Upper lobe of left lung (tissue), 6 donors: ENCODE data around the gene ITPR1. TPM values are rescaled to one million over a fixed set of nuclear protein-coding genes. Genes with fewer than 3 reads are reported as not detected.

ENCODE experiments used
- ATAC-seq, 2 donors: fragments of 200-7000 bp; cut with Tn5 transposase; one replicate each; pipeline ENCODE4 v1.9.1; 2022; ENCODE audit warnings: mild to moderate bottlenecking in 2 of 2, moderate library complexity in 2 of 2; ENCODE audit not compliant: low FRiP score in 2 of 2
- DNase-seq, 2 donors: peaks; one replicate each; pipeline ENCODE4 v3.0.0-alpha.2; 2019 to 2020
- H3K27ac ChIP-seq, 4 donors: fragments of 200-600 bp; sonication (generic); one replicate each; pipeline ENCODE4 v1.5.1; 2016 to 2019
- H3K27me3 ChIP-seq, 4 donors: fragments of 200-600 bp; sonication (generic); one replicate each; pipeline ENCODE4 v1.5.1; 2017 to 2019
- H3K36me3 ChIP-seq, 4 donors: fragments of 200-600 bp; sonication (generic); one replicate each; pipeline ENCODE4 v1.5.1; 2016 to 2019
- H3K4me1 ChIP-seq, 4 donors: fragments of 200-600 bp; sonication (generic); one replicate each; pipeline ENCODE4 v1.5.1; 2018 to 2019
- H3K4me3 ChIP-seq, 4 donors: fragments of 200-600 bp; sonication (generic); one replicate each; pipeline ENCODE4 v1.5.1; 2017 to 2019; ENCODE audit warnings: mild to moderate bottlenecking in 2 of 4, moderate library complexity in 1 of 4
- H3K9me3 ChIP-seq, 4 donors: fragments of 200-600 bp; sonication (generic); one replicate each; pipeline ENCODE4 v1.5.1; 2018 to 2019
- EP300 ChIP-seq, 4 donors: sonication (generic); formaldehyde crosslinking; IDR thresholded peaks; one replicate each; pipeline ENCODE4 v1.5.1; 2017; ENCODE audit warnings: antibody characterized with exemption in 4 of 4, control low read depth in 2 of 4
- POLR2A ChIP-seq, 4 donors: fragments of 450-650 bp; IDR thresholded peaks; one replicate each; pipeline ENCODE4 v1.5.1; 2016 to 2017; ENCODE audit warnings: antibody characterized with exemption in 4 of 4, mild to moderate bottlenecking in 2 of 4
- POLR2AphosphoS5 ChIP-seq, 2 donors: sonication (generic); formaldehyde crosslinking; IDR thresholded peaks; one replicate each; pipeline ENCODE4 v1.5.1; 2017; ENCODE audit warnings: antibody characterized with exemption in 2 of 2
- WGBS, 2 donors: methylation state at CpG; one replicate each; pipeline ENCODE4 v1.1.5; 2017 to 2018; 5-methylcytosine and 5-hydroxymethylcytosine counted together
- total RNA-seq, 6 donors: library from RNA; depleted of rRNA in 4 of 6; stranded (reverse); fragments of >200 nt in 4 of 6; gene quantifications; one replicate each; pipeline versions ENCODE4 v1.1.0 to v1.2.1, GENCODE V29; 2016 to 2021
- TF ChIP-seq, protein P1 (sequence below), 6 experiments: fragments of 450-650 bp in 4 of 6; fragments of 200-600 bp in 2 of 6; sonication (generic) in 2 of 6; IDR thresholded peaks; one replicate each; pipeline ENCODE4 v1.5.1; 2016 to 2019; ENCODE audit warnings: antibody characterized with exemption in 6 of 6
- donor health status: DM: no; HTN: no; CAD: no; lungs with moderate emphysema.
- donor health status: DM: no; HTN: yes; CAD: no; lungs with severe emphysema.

Gene ITPR1
- total RNA-seq, 6 donors from 2014 or later: 55.5 to 136 (median 66.2) TPM

DNA sequence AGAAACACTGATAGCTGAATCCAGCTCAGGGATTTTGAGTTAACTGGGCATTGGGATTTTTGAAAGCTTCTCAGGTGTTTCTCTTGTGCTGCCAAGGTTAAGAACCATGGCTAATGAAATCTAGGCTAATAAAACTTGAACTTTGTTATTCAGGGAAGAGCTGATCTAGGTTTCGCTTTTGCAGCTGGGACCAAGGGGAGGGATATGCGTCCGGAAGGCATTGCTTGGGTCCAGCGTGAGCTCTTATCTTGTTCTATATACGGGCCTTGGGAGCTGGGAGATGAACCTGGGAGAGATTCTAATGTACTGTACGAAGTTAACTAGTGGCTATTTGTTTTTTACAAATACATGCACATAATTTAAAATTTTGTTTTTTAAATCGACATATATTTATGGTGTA lies 29.8 kb downstream of the ITPR1 start:
- no peak overlapping the region for H3K4me3 ChIP-seq
- peaks cover 0 to 5% (median 0%) of the 10 kb centered on the region in 4 donors for H3K36me3 ChIP-seq
- TF ChIP-seq, protein P1, sequence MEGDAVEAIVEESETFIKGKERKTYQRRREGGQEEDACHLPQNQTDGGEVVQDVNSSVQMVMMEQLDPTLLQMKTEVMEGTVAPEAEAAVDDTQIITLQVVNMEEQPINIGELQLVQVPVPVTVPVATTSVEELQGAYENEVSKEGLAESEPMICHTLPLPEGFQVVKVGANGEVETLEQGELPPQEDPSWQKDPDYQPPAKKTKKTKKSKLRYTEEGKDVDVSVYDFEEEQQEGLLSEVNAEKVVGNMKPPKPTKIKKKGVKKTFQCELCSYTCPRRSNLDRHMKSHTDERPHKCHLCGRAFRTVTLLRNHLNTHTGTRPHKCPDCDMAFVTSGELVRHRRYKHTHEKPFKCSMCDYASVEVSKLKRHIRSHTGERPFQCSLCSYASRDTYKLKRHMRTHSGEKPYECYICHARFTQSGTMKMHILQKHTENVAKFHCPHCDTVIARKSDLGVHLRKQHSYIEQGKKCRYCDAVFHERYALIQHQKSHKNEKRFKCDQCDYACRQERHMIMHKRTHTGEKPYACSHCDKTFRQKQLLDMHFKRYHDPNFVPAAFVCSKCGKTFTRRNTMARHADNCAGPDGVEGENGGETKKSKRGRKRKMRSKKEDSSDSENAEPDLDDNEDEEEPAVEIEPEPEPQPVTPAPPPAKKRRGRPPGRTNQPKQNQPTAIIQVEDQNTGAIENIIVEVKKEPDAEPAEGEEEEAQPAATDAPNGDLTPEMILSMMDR (IDR thresholded peaks at IDR 0.05): no peak
- no peak for TF ChIP-seq POLR2AphosphoS5 (IDR thresholded peaks at IDR 0.05)
- no peak for TF ChIP-seq POLR2A (IDR thresholded peaks at IDR 0.05)
- no peak for TF ChIP-seq EP300 (IDR thresholded peaks at IDR 0.05)
- no peaks in the 10 kb centered on the region for H3K27me3 ChIP-seq
- ATAC-seq (no peak), DNase-seq (no peak)
- WGBS, 2 donors: 96 to 98% methylated on average over 7 of the region's 7 CpGs
- H3K9me3 ChIP-seq: no peaks in the 10 kb centered on the region
- no peak overlapping the region for H3K27ac ChIP-seq
- H3K4me1 ChIP-seq: peaks cover 24 to 34% (median 29%) of the 10 kb centered on the region in 4 donors

DNA sequence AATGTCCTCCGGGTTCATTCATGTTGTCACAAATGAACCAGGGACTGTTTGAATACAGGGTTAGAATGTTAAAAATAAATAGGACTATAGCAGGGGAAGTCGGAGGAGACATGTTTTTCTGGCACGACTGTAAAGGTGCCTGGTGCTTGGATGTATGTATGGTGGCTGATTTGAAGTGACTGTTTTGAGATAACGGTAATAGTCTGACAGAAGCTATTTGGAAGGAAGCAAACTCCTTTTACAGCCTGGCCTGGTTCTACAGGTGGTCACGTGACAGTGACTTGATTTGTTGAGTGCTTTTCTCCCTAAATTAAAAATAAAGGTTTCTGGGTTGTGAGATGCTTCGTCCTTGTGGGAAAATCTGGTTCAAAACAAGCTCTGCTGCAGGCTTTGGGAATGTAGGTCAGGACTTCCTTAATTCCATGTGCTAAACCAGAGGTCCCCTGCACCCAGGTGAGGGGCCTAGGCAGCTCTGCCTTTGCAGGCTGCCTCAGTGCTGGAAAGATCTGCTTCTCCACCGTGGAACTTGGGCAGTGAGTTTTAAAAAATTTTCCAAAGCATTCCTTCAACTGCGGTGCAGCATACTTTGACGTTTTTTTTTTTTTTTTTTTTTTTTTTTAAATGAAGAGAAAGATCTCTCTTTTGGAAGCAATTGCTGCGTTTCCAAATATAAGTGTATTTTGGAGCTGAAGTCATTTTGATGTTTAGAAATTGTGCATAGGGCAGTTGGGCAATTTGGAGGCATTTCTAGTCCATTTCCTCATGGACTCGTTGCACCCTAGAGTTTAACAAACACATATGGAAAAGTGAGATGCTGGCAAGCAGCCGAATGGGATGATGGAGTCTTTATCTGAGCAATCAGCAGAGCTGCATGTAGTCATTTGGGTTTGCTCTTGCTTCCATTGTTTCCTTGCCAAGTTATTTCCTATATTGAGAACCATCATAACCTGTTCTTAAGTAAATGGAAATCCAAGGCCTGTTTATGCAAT lies 30.9 kb downstream of the ITPR1 start:
- Histone ChIP-seq H3K27ac (peak overlapping the region in 1 of 4 donors; percentile 44), H3K9me3 (no peaks in the 10 kb centered on the region), H3K27me3 (no peaks in the 10 kb centered on the region), H3K4me1 (peaks cover 17 to 32% (median 22%) of the 10 kb centered on the region in 4 donors), H3K36me3 (peaks cover 0 to 5% (median 0%) of the 10 kb centered on the region in 4 donors), H3K4me3 (no peak overlapping the region)
- WGBS, 2 donors: 45 to 51% methylated on average over 12 of the region's 12 CpGs
- ATAC-seq (no peak), DNase-seq (no peak)
- TF ChIP-seq, protein P1 (IDR thresholded peaks at IDR 0.05): no peak
- TF ChIP-seq POLR2A (IDR thresholded peaks at IDR 0.05): no peak
- TF ChIP-seq POLR2AphosphoS5 (IDR thresholded peaks at IDR 0.05): no peak
- TF ChIP-seq EP300 (IDR thresholded peaks at IDR 0.05): no peak

DNA sequence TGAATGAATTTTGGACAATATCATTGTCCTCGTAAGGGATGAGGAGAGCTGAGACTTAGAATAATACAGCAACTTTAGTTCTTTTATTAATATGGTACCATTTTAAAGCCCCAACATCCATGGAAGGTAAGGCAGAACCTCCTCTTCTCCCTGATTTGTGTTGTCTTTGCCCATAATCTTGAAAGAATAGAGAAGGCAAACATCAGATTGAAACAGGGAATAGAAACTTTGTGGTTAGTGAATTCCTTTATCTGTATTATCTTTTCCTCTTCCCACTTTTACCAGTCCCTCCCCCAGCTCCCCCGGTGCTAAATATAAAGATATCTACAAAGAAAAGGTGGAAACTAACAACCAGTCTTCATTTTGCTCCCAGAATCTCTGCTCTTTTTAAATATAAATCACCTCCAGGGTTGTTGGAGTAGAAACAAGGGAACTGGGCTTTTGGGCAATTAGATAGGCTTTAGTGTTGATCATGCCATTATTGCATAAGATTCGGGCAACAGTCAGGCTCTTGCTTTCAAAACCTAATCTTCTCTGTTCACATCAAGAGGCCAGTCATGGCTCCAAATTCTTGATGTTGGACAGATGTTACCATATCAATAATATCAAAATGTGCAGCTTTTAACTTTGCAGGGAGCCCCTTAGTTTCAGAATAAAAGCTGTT lies 32.5 kb downstream of the ITPR1 start:
- WGBS, 2 donors: 58 to 68% methylated on average over 3 of the region's 3 CpGs
- ATAC-seq (no peak), DNase-seq (no peak)
- Histone ChIP-seq H3K36me3 (peaks cover 0 to 5% (median 0%) of the 10 kb centered on the region in 4 donors), H3K4me3 (no peak overlapping the region), H3K4me1 (peaks cover 9 to 24% (median 13%) of the 10 kb centered on the region in 4 donors), H3K27me3 (no peaks in the 10 kb centered on the region), H3K9me3 (no peaks in the 10 kb centered on the region), H3K27ac (no peak overlapping the region)
- TF ChIP-seq POLR2A (IDR thresholded peaks at IDR 0.05): no peak
- no peak for TF ChIP-seq EP300 (IDR thresholded peaks at IDR 0.05)
- TF ChIP-seq, protein P1 (IDR thresholded peaks at IDR 0.05): no peak
- TF ChIP-seq POLR2AphosphoS5 (IDR thresholded peaks at IDR 0.05): no peak

DNA sequence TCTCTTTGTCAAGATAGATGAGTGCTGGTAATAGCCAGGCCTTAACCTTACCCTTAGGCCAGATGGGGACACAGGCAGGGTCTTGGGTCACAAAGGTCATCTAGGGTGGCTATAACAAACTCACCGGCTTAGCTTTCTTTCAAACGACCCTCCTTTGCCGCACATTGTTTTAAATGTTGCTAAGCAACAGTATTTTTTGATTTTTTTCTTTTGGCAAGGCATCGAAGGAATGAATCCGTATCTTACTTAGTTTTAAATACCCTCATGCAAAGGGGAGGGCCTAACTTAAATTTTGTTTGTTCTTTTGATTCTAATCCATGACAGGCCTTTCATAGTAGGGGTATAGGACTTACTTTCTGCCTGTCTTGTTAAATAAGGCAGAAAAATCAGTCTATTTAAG lies 35.2 kb downstream of the ITPR1 start:
- ATAC-seq: no peak
- DNase-seq: no peak
- H3K27ac ChIP-seq: no peak overlapping the region
- no peaks in the 10 kb centered on the region for H3K36me3 ChIP-seq
- peaks cover 18 to 44% (median 25%) of the 10 kb centered on the region in 4 donors for H3K4me1 ChIP-seq
- TF ChIP-seq EP300 (IDR thresholded peaks at IDR 0.05) (no peak), POLR2A (IDR thresholded peaks at IDR 0.05) (no peak)
- TF ChIP-seq, protein P1 (IDR thresholded peaks at IDR 0.05): no peak
- no peaks in the 10 kb centered on the region for H3K27me3 ChIP-seq
- H3K9me3 ChIP-seq: no peaks in the 10 kb centered on the region
- 48 to 70% methylated on average over 5 of the region's 5 CpGs for WGBS, 2 donors
- H3K4me3 ChIP-seq: no peak overlapping the region
